ENCODE results near the gene OXNAD1. TPM values are rescaled to one million over a fixed set of nuclear protein-coding genes. Genes with fewer than 3 reads are reported as not detected.

The OXNAD1 gene
- total RNA-seq, 1 experiment from 2014 or later: 23.7 TPM

- TF ChIP-seq CTCF (conservative IDR thresholded peaks at IDR 0.05): no peak
- Histone ChIP-seq H3K14ac (ENCODE audit: insufficient read depth, low read length) (no peak overlapping the region; the same call in 1 of the 2 replicates), H3K9me3 (ENCODE audit: control insufficient read depth, low read depth, low read length) (no peaks in the 10 kb centered on the region), H3K23me2 (ENCODE audit: insufficient read length, low read depth, low read length, poor library complexity, severe bottlenecking) (peaks cover 7% of the 10 kb centered on the region), H2BK120ac (ENCODE audit: low read depth, low read length, poor library complexity, severe bottlenecking) (no peak overlapping the region), H3K27me3 (ENCODE audit: insufficient read depth, low read length) (no peaks in the 10 kb centered on the region), H3K9ac (ENCODE audit: extremely low read depth, insufficient read length, low read length) (peak overlapping the region; percentile 87), H3K18ac (ENCODE audit: insufficient read length, low read depth, low read length) (peak overlapping the region; percentile 60), H3T11ph (ENCODE audit: low read length) (no peak overlapping the region), H3K4me2 (ENCODE audit: insufficient read depth, insufficient read length, low read length) (peak overlapping the region; percentile 97), H2AK5ac (ENCODE audit: insufficient read length, low read length) (no peak overlapping the region), H3K4me1 (ENCODE audit: insufficient read depth, low read length) (no peaks in the 10 kb centered on the region), H2BK5ac (ENCODE audit: insufficient read length, low read length) (no peak overlapping the region), H3K27ac (ENCODE audit: insufficient read length, low read depth, low read length) (no peak overlapping the region), H3K23ac (ENCODE audit: insufficient read length, low read depth, low read length) (no peak overlapping the region), H2BK15ac (ENCODE audit: low read depth, low read length) (no peak overlapping the region), H3K4ac (ENCODE audit: low read depth, low read length) (no peak overlapping the region), H4K20me1 (ENCODE audit: control insufficient read depth, insufficient read depth, insufficient read length) (no peaks in the 10 kb centered on the region), H2BK20ac (ENCODE audit: low read depth, low read length, poor library complexity, severe bottlenecking) (no peak overlapping the region), H2BK12ac (ENCODE audit: insufficient read length, low read depth, low read length) (no peak overlapping the region), H3K79me1 (ENCODE audit: insufficient read depth, low read depth, low read length, poor library complexity, severe bottlenecking) (no peaks in the 10 kb centered on the region), H4K8ac (replicated peaks; ENCODE audit: insufficient read length, low read depth, low read length) (no peak overlapping the region), H3K56ac (ENCODE audit: insufficient read length, low read depth, low read length) (no peak overlapping the region), H2AFZ (ENCODE audit: low read length) (no peak overlapping the region), H3K79me2 (ENCODE audit: insufficient read depth, low read length) (peaks cover 19% of the 10 kb centered on the region; the same call in 1 of the 2 replicates), H4K5ac (ENCODE audit: insufficient read length, low read depth, low read length) (no peak overlapping the region), H4K91ac (ENCODE audit: insufficient read length, low read depth, low read length) (no peak overlapping the region)
- no CpG with 5 or more reads among the region's 21 CpGs for WGBS (ENCODE audit: extremely low coverage, insufficient read length, low lambda C conversion rate)
- DNase-seq: no peak
- H3K4me3 Mint-ChIP-seq: peak overlapping the region; percentile 89 to 99
- no peaks in the 10 kb centered on the region; a peak in 1 of 5 replicates for H3K9me3 Mint-ChIP-seq
- H3K27ac Mint-ChIP-seq: peak overlapping the region; percentile 76 to 100 (median 97)
- peaks cover 16 to 18% of the 10 kb centered on the region in 2 experiments for H3K4me1 Mint-ChIP-seq
- H3K27me3 Mint-ChIP-seq (ENCODE audit: low read depth): no peaks in the 10 kb centered on the region
- H3K36me3 Mint-ChIP-seq (ENCODE audit: insufficient read depth in 1 of 3, low read depth in 3 of 3): peaks cover 3 to 7% (median 7%) of the 10 kb centered on the region in 3 experiments; a peak in 5 of 7 replicates
These were observed 771 bp upstream of the OXNAD1 start for GRCh38 chr3:16264174-16264707.
